HG02759 (cell line): ENCODE results near the gene RIC3.

Experiments used
- ATAC-seq: cut with Tn5 transposase; IDR thresholded peaks from one replicate; pipeline ENCODE4 v1.9.1; 2021; ENCODE audit warnings: mild to moderate bottlenecking, moderate library complexity; ENCODE audit not compliant: unreplicated experiment

The RIC3 gene

GRCh38 chr11:8105666-8106065, 63.2 kb downstream of the RIC3 start:
- no peak for ATAC-seq

GRCh38 chr11:8105133-8105532, 63.7 kb downstream of the RIC3 start:
- no peak for ATAC-seq

GRCh38 chr11:8103909-8104308, 64.9 kb downstream of the RIC3 start:
- ATAC-seq, result no peak

- no peak for ATAC-seq
Observed at GRCh38 chr11:8102965-8103364, 65.9 kb downstream of the RIC3 start.

- ATAC-seq, result no peak
Observed at GRCh38 chr11:8102296-8102915, 66.4 kb downstream of the RIC3 start.

GRCh38 chr11:8101421-8101820, 67.4 kb downstream of the RIC3 start:
- ATAC-seq, result no peak

- no peak for ATAC-seq
Observed at GRCh38 chr11:8100605-8101004, 68.2 kb downstream of the RIC3 start.

GRCh38 chr11:8100158-8100557, 68.7 kb downstream of the RIC3 start:
- no peak for ATAC-seq

GRCh38 chr11:8099291-8099899, 69.4 kb downstream of the RIC3 start:
- ATAC-seq, result no peak

- no peak for ATAC-seq
Observed at GRCh38 chr11:8098879-8099278, 69.9 kb downstream of the RIC3 start.

- no peak for ATAC-seq
Observed at GRCh38 chr11:8098361-8098760, 70.5 kb downstream of the RIC3 start.

GRCh38 chr11:8097926-8098325, 70.9 kb downstream of the RIC3 start:
- no peak for ATAC-seq

GRCh38 chr11:8097468-8097867, 71.4 kb downstream of the RIC3 start:
- ATAC-seq, result no peak

- no peak for ATAC-seq
Observed at GRCh38 chr11:8097062-8097461, 71.8 kb downstream of the RIC3 start.

GRCh38 chr11:8096575-8096974, 72.2 kb downstream of the RIC3 start:
- no peak for ATAC-seq

- ATAC-seq, result no peak
Observed at GRCh38 chr11:8095806-8096522, 72.9 kb downstream of the RIC3 start.

GRCh38 chr11:8095371-8095770, 73.5 kb downstream of the RIC3 start:
- no peak for ATAC-seq

GRCh38 chr11:8094656-8095055, 74.2 kb downstream of the RIC3 start:
- no peak for ATAC-seq

GRCh38 chr11:8093931-8094575, 74.8 kb downstream of the RIC3 start:
- no peak for ATAC-seq

GRCh38 chr11:8092587-8093424, 76.0 kb downstream of the RIC3 start:
- peak; percentile 75 for ATAC-seq

- ATAC-seq, result no peak
Observed at GRCh38 chr11:8091721-8092120, 77.1 kb downstream of the RIC3 start.
